ENCODE results near the gene EFCAB5. TPM values are rescaled to one million over a fixed set of nuclear protein-coding genes. Genes with fewer than 3 reads are reported as not detected.
A peak's percentile ranks its signal among the peaks of the same experiment; 100 is the strongest.

EFCAB5 gene
- total and polyA plus RNA-seq, 10 of the 15 experiments (the other 5 are each of a cell fraction or from before 2014, with no cell fraction given): 0.39 to 2.6 (median 1.0) TPM

GRCh38 chr17:29927546-29927945, 13.9 kb upstream of the EFCAB5 start (continued):
- TF ChIP-seq RELA (IDR thresholded peaks at IDR 0.05; ENCODE audit: borderline replicate concordance, partially characterized antibody): no peak
- TF ChIP-seq ELK1 (IDR thresholded peaks at IDR 0.05; ENCODE audit: low read depth, low read length): no peak
- no peak for TF ChIP-seq FOXM1 (IDR thresholded peaks at IDR 0.05; ENCODE audit: low read depth, low read length)
- no peak for TF ChIP-seq E2F8 (IDR thresholded peaks at IDR 0.05; ENCODE audit: low read depth, partially characterized antibody)
- TF ChIP-seq MXI1 (IDR thresholded peaks at IDR 0.05; ENCODE audit: low read depth, low read length): no peak
- TF ChIP-seq SREBF1 (IDR thresholded peaks at IDR 0.05; ENCODE audit: low read length): no peak
- no peak for TF ChIP-seq BACH1 (IDR thresholded peaks at IDR 0.05; ENCODE audit: borderline replicate concordance)
- TF ChIP-seq KDM1A (IDR thresholded peaks at IDR 0.05; ENCODE audit: borderline replicate concordance): no peak

DNA sequence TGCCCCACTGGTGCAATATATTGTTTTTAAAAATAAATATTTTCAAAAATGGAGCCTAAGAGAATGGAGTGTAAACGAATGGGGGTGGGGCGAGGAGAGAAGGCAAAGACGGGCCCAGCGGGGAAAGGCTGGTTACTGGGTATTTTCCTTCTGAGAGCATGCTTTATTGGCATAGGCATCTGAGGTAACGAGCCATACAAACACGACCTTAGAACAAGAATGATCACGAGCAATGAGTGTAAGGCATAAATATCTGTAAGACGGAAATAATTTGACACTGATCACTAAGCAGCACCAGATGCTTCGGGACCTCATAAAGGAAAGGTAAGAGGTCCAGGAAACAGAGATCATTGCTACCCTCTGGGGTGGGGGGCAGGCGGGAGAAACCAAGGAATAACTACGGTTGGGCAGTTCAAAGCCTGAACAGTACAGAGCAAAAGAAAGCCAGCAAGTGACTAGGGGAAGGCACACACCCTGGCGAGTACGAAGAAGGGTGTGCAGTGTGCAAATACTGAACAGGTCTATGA, 12.4 kb upstream of the EFCAB5 start:
- Histone ChIP-seq H3K27me3 (replicated peaks in 1 of 2; ENCODE audit: control insufficient read depth in 2 of 2, insufficient read depth in 2 of 2, low read length in 1 of 2) (no peaks in the 10 kb centered on the region), H3K27ac (ENCODE audit: control insufficient read depth, insufficient read depth) (peak overlapping the region; percentile 92), H3K4me3 (peak overlapping the region; percentile 96), H3K4me1 (ENCODE audit: control insufficient read depth, insufficient read depth, low read length) (peaks cover 11% of the 10 kb centered on the region), H3K36me3 (ENCODE audit: control insufficient read depth in 2 of 2, insufficient read depth in 2 of 2, low read length in 1 of 2) (no peaks in the 10 kb centered on the region), H3K79me2 (ENCODE audit: control insufficient read depth, insufficient read depth, low read length) (peaks cover 55% of the 10 kb centered on the region), H3K9ac (ENCODE audit: control insufficient read depth, insufficient read depth, low read length) (peak overlapping the region; percentile 92), H4K20me1 (ENCODE audit: control insufficient read depth, insufficient read depth) (no peaks in the 10 kb centered on the region), H3K4me2 (ENCODE audit: control insufficient read depth, insufficient read depth) (peak overlapping the region; percentile 87), H3K9me3 (replicated peaks; ENCODE audit: control insufficient read depth, insufficient read depth, low read length) (no peaks in the 10 kb centered on the region), H2AFZ (ENCODE audit: control insufficient read depth, low read depth, low read length) (peak overlapping the region; percentile 94)
- 1% methylated on average over 13 of the region's 13 CpGs for WGBS (ENCODE audit: insufficient coverage, insufficient replicate concordance, low lambda C conversion rate, missing lambda C conversion rate)
- FAIRE-seq (peak; percentile 27), DNase-seq (ENCODE audit: low read depth, low spot score) (no peak), ATAC-seq (peak; percentile 3; the same call in 1 of the 3 replicates)
- intact Hi-C loops (cut with micrococcal nuclease; ENCODE audit: unreplicated experiment) (no loop called here), in situ Hi-C loops (cut with MboI) (no loop called here)
- RAD21 ChIA-PET (ENCODE audit: unreplicated experiment): interaction anchor here (1.4 to 6.8 kb wide), 6 partner anchors 12 to 289 kb away, joined by 3 to 300 read pairs (median 8); no protein-coding TSS in a partner anchor
- SMC1A ChIA-PET (ENCODE audit: uncharacterized antibody, unreplicated experiment): interaction anchor here (1.2 to 6.4 kb wide), 8 partner anchors 8 to 224 kb away, joined by 4 to 271 read pairs (median 26); no protein-coding TSS in a partner anchor
- POLR2A ChIA-PET: interaction anchor here (0.5 to 5.2 kb wide), 4 partner anchors 10 to 284 kb away, joined by 9 to 87 read pairs (median 20); no protein-coding TSS in a partner anchor
- BruUV-seq (replicated peaks): no TSS peak
- CTCF ChIA-PET: interaction anchor here (1.2 to 9.0 kb wide), 8 partner anchors 9 to 167 kb away, joined by 3 to 454 read pairs (median 34); no protein-coding TSS in a partner anchor
- TF ChIP-seq ETV6 (conservative IDR thresholded peaks at IDR 0.05 in 1 of 2, IDR thresholded peaks at IDR 0.05 in 1 of 2; ENCODE audit: borderline replicate concordance in 1 of 2, low read depth in 1 of 2): peak in 1 of 2 experiments; percentile 24; a peak in 1 of 4 replicates
- TF ChIP-seq, protein P1, sequence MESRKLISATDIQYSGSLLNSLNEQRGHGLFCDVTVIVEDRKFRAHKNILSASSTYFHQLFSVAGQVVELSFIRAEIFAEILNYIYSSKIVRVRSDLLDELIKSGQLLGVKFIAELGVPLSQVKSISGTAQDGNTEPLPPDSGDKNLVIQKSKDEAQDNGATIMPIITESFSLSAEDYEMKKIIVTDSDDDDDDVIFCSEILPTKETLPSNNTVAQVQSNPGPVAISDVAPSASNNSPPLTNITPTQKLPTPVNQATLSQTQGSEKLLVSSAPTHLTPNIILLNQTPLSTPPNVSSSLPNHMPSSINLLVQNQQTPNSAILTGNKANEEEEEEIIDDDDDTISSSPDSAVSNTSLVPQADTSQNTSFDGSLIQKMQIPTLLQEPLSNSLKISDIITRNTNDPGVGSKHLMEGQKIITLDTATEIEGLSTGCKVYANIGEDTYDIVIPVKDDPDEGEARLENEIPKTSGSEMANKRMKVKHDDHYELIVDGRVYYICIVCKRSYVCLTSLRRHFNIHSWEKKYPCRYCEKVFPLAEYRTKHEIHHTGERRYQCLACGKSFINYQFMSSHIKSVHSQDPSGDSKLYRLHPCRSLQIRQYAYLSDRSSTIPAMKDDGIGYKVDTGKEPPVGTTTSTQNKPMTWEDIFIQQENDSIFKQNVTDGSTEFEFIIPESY (IDR thresholded peaks at IDR 0.05): no peak
- TF ChIP-seq, protein P2, sequence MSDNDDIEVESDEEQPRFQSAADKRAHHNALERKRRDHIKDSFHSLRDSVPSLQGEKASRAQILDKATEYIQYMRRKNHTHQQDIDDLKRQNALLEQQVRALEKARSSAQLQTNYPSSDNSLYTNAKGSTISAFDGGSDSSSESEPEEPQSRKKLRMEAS (IDR thresholded peaks at IDR 0.05; ENCODE audit: low read depth, low read length): no peak
- TF ChIP-seq E2F4 (IDR thresholded peaks at IDR 0.05; ENCODE audit: low read depth, low read length): no peak
- 0 out of 2 replicates have a peak, but pooled peaks have one; percentile 43 for TF ChIP-seq ZBED1 (IDR thresholded peaks at IDR 0.05; ENCODE audit: borderline replicate concordance)
- TF ChIP-seq RBBP5 (conservative IDR thresholded peaks at IDR 0.05): no peak
- TF ChIP-seq RFX5 (IDR thresholded peaks at IDR 0.05; ENCODE audit: low read depth, low read length): no peak

Measured in GM12878 (cell line).